Esophagus muscularis mucosa (tissue), 3 donors: Measurements from ENCODE around the gene HSP90AA1.

Experiments
- POLR2AphosphoS5 ChIP-seq, 2 donors: sonication (generic); formaldehyde crosslinking; IDR thresholded peaks; one replicate each; pipeline ENCODE4 v1.6.1; 2017; ENCODE audit warnings: antibody characterized with exemption in 2 of 2
- TF ChIP-seq, protein P1 (sequence below), 3 experiments: fragments of 200-600 bp in 2 of 3; fragments of 450-650 bp in 1 of 3; sonication (generic) in 2 of 3; IDR thresholded peaks; one replicate each; pipeline ENCODE4 v1.5.1; 2017 to 2019; ENCODE audit warnings: antibody characterized with exemption in 3 of 3, mild to moderate bottlenecking in 2 of 3, moderate library complexity in 1 of 3

DNA sequence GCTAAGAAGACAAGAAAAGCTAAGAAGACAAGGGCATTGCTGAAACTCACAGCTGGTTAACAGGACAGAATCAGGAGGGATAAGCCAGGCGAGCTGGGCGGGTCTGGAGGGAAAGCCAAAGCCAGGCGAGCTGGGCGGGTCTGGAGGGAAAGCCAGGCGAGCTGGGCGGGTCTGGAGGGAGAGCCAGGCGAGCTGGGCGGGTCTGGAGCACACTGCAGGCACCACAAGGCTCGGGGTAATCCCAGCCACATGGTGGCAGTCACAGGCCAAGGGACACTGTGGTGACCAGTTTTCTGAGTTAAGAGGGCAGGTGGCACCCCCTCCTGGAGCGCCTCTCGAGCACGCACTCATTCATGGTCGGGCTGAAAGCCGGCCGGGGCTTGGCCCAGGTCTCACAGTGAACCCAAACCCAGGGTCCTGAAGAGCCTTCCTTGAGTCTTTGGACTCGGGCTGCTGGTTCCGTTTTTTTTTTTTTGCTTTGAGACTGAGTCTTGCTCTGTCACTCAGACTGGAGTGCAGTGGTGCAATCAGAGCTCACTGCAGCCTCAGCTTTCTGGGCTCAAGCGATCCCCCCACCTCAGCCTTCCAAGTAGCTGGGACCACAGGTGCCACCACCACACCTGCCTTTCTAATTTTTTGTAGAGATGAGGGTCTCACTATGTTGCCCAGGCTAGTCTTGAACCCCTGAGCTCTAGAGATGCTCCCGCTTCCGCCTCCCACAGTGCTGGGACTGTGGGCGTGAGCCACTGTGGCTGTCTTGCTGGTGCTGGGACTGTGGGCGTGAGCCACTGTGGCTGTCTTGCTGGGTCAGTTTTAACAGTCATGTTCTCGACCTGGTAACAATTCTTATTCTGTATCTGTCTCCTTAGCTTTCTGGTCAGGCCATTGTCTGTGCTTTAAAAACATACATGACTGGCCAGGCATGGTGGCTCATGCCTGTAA, 40.2 kb downstream of the HSP90AA1 start:
- TF ChIP-seq, protein P1, sequence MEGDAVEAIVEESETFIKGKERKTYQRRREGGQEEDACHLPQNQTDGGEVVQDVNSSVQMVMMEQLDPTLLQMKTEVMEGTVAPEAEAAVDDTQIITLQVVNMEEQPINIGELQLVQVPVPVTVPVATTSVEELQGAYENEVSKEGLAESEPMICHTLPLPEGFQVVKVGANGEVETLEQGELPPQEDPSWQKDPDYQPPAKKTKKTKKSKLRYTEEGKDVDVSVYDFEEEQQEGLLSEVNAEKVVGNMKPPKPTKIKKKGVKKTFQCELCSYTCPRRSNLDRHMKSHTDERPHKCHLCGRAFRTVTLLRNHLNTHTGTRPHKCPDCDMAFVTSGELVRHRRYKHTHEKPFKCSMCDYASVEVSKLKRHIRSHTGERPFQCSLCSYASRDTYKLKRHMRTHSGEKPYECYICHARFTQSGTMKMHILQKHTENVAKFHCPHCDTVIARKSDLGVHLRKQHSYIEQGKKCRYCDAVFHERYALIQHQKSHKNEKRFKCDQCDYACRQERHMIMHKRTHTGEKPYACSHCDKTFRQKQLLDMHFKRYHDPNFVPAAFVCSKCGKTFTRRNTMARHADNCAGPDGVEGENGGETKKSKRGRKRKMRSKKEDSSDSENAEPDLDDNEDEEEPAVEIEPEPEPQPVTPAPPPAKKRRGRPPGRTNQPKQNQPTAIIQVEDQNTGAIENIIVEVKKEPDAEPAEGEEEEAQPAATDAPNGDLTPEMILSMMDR (IDR thresholded peaks at IDR 0.05): peak; percentile 39 to 49 (median 41)
- peak in 1 of 2 donors; percentile 34 for TF ChIP-seq POLR2AphosphoS5 (IDR thresholded peaks at IDR 0.05)
